T-helper 2 cell treated with Interferon-gamma antibody and Interleukin-4, amounts not matched to agents 100 ng/mL and 5 ng/mL, for 36 hours (primary cell): ENCODE measurements around the gene DDX51. TPM values are rescaled to one million over a fixed set of nuclear protein-coding genes. Genes with fewer than 3 reads are reported as not detected.

Experiments
- intact Hi-C: fragments of 100-400 bp; cut with micrococcal nuclease; formaldehyde crosslinking; loops from one replicate; pipeline ENCODE4 v1.15.1; 2023
- total RNA-seq: library from RNA; stranded (reverse); gene quantifications from 2 replicates; pipeline ENCODE4 v1.2.3, GENCODE V29; 2022

DDX51 gene
- total RNA-seq, 1 donor from 2014 or later: 35.0 TPM

GRCh38 chr12:132155771-132156572, 11.9 kb upstream of the DDX51 start:
- intact Hi-C loops: loop anchor here (2.0 kb wide), 1 partner anchor 459 kb away; no protein-coding TSS in a partner anchor

- intact Hi-C loops: loop anchor here (1.0 to 5.0 kb wide), 4 partner anchors 64 to 460 kb away; no protein-coding TSS in a partner anchor
Measured at GRCh38 chr12:132154941-132155770, 11.0 kb upstream of the DDX51 start.

DNA sequence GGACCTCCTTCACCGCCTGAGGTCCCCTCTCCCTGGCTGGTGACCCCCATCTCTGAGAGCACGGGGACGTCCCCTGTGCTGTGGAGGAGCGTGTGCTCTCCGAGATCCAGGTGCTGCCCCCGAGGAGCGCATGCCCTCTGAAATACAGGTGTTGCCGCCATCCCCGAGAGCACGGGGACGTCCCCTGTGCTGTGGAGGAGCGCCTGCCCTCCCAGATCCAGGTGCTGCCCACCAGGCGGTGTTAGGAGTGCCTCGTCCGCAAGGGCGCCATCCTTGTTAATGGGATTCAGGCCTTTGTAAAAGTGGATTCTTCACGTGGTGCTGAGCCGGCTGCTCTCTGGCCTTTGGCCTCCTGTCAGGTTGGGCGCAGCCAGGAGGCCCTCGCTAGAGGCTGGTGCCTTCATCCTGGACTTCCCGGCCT, 10.2 kb upstream of the DDX51 start:
- intact Hi-C loops: loop anchor here (1.0 to 5.0 kb wide), 4 partner anchors 65 to 460 kb away; no protein-coding TSS in a partner anchor

DNA sequence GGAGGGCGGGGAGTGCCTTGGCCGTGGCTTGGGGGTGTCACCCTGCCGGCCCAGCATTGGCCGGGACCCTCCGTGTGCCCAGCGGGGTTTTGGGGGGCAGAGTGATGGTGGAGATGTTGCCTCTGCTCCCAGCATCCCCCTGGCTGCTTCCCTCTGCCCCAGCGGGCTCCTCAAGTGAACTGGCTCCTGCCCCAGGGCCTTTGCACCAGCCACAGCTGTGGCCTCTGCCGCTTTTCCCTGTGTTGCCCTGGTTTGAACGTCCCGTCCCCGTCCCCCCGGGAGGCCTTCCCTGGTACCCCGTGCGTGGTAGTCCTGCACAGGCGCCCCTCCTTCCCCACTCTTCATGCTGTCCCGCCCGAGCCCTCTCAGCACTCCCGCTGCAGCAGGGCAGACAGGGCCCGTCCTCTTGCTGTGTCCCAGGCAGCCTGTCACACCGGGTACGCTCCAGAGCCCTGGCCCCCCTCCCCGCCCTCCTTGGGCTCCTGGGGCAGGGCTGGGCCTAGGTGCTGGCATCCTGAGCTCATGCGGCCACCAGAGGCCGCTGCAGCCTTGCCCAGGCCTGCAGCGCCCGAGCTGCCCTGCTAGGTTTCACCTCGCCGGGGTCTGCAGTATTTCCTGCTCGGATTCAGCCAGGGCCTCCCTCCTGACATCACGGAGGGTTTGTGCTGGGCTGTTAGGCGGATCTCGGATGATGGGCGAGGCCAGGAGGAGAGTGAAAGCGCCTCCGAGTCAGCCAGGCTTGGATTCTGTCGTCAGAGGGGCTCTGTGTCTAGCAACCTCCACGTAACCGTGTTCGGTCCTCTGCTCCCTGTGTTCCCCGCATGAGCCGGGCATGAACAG, 9.6 kb upstream of the DDX51 start:
- intact Hi-C loops: loop anchor here (1.0 to 5.0 kb wide), 4 partner anchors 66 to 461 kb away; no protein-coding TSS in a partner anchor

DNA sequence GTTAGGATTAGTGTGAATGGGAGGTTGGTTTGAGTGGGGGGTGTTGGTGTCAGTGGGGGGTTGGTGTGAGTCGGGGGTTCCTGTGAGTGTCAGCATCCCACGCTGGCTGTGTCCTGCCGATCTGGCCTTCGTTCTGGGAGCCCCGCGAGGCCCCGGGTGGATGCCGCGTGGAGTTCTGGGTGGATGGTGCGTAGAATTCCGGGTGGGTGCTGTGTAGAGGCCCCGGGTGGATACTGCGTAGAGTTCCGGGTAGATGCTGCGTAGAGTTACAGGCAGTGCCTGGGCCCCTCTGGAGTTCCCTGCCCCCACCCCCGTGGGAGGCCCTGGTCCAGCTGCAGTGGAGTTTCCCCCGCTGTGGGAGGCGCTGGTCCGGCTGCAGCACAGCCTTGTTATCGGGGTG, 8.8 kb upstream of the DDX51 start:
- intact Hi-C loops: loop anchor here (5.0 kb wide), 1 partner anchor 259 kb away; no protein-coding TSS in a partner anchor

DNA sequence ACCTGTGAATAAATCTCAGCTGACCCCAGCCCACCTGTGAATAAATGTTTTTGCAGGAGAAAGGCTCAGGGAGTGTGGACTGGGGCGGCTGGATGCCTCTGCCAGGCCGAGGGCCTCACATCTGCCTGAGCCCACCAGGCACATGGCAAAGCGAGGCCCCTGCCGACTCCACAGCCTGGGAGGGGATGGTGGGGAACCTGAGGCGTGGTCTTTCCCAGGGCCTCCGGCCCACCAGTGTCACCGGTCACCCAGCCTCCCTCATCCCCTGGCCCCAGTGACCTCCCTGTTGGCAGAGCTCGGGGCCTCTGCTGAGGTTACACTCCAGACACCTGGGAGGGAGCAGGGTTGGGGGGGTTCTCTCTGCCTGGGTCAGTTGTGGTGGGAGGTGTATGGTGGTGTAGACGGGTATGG, 8.3 kb upstream of the DDX51 start:
- intact Hi-C loops: loop anchor here (5.0 kb wide), 1 partner anchor 260 kb away; no protein-coding TSS in a partner anchor

- intact Hi-C loops: loop anchor here (5.0 kb wide), 1 partner anchor 260 kb away; no protein-coding TSS in a partner anchor
Measured at GRCh38 chr12:132151766-132152410, 7.8 kb upstream of the DDX51 start.

GRCh38 chr12:132151145-132151765, 7.1 kb upstream of the DDX51 start:
- intact Hi-C loops: loop anchor here (5.0 kb wide), 1 partner anchor 261 kb away; no protein-coding TSS in a partner anchor

DNA sequence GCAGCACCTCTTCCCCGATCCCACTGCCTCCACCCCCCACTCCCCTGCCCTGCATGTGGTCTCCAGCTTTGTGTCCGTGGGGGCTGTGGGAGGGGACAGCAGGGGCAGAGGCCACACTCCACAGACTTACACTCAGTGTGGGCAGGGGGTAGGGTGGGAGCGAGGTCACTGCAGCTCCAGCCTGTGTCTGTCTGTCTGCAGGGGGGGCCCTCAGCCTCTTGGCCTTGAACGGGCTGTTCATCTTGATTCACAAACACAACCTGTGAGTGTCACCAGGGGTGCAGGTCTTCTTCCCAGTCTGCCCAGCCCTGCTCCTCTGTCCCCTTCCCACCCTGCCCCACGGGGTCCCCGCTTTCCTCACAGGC, 6.6 kb upstream of the DDX51 start:
- intact Hi-C loops: loop anchor here (5.0 kb wide), 1 partner anchor 262 kb away; no protein-coding TSS in a partner anchor

DNA sequence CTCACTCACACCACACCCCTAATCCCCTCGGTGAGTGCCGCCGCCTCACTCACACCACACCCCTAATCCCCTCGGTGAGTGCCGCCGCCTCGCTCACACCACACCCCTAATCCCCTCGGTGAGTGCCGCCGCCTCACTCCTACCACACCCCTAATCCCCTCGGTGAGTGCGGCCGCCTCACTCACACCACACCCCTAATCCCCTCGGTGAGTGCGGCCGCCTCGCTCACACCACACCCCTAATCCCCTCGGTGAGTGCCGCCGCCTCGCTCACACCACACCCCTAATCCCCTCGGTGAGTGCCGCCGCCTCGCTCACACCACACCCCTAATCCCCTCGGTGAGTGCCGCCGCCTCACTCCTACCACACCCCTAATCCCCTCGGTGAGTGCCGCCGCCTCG, 5.4 kb upstream of the DDX51 start:
- intact Hi-C loops: loop anchor here (10.0 kb wide), 1 partner anchor 255 kb away; the partner anchor contains the start of gene ULK1

GRCh38 chr12:132148368-132149045, 4.4 kb upstream of the DDX51 start:
- intact Hi-C loops: loop anchor here (10.0 kb wide), 1 partner anchor 254 kb away; the partner anchor contains the start of gene ULK1

DNA sequence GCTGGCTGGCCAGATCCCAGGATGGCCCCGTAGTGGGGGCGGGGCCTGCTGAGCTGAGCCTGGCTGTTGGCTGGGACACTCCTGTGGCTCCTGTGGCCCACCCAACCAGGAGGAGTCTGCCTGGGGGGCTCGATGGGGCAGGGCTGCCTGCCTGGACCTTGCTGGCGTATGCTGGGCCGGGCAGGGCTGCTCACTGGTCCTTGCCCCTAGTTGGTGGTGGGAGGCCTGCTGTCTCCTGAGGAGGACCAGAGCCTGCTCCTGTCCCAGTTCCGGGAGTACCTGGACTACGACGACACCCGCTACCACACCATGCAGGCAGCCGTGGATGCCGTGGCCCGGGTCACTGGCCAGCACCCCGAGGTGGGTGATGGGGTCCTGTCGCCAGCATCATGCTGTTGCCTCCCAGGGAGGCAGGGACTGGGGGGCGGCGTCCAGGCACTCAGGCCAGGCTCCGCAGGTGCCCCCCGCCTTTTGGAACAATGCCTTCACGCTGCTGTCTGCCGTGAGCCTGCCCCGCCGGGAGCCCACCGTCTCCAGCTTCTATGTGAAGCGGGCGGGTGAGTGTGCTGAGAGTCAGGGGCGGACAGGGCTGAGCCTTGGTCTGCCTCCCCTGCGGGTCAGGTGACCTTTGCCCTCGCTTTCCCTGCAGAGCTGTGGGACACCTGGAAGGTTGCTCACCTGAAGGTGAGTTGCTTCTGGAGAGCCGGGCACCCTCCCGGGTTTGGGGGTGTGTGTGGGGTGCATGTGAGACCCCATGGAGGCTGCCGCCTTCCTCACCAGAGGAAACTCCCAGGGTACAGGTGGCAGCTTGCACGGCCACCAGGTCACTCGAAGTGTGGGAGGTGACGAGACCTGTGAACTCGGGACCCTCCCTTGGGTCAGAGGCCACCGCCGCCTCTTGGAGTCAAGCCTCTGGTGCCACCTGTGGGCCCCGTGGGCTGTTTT, 3.6 kb upstream of the DDX51 start:
- intact Hi-C loops: loop anchor here (10.0 kb wide), 1 partner anchor 253 kb away; the partner anchor contains the start of gene ULK1

DNA sequence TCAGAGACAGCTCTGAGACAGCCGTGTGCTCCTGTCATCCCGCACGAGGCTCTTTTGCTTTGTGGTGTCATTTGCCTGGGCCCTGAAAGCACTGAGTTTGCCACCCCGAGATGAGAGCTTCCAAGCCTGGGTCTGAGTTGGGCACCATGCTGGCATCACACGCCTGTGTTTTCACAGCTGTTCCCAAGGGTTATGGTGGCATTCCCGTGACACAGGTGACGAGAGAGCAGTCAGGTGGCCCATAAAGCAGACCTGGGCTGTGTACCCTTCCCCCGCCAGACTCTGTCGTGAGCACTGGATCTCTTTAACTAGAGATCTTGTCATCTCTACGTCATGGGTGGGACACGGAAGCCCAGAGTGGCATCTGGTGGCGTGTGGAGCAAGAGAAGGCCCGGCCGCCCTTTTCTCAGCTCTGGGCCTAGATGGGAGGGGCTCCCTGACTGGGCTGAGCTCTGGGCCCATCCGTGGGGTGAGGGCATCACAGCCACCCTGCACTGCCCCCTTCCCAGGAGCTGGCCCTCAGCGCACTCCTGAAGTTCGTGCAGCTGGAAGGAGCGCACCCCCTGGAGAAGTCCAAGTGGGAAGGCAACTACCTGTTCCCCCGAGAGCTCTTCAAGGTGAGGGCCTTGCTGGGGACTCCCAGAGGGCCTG, 2.8 kb upstream of the DDX51 start:
- intact Hi-C loops: loop anchor here (10.0 kb wide), 1 partner anchor 252 kb away; the partner anchor contains the start of gene ULK1

DNA sequence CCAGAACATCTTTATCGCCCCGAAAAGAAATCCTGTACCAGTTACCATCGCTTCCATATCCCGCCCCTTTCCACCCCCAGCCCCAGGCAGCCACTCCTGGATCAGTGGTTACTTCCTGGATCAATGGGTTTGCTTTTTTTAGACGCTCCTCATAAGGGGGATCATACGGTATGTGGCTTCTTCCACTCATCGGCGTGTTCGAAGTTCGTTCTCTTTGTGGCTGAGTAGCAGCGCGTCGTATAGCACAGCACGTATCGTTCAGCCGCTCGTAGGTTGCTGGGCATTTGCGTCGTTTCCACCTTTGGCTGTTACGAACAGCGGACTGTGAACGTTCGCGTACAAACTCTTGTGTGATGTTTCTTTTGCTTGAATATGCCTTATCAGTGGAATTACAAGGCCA, 2.0 kb upstream of the DDX51 start:
- intact Hi-C loops: loop anchor here (10.0 kb wide), 1 partner anchor 251 kb away; the partner anchor contains the start of gene ULK1

DNA sequence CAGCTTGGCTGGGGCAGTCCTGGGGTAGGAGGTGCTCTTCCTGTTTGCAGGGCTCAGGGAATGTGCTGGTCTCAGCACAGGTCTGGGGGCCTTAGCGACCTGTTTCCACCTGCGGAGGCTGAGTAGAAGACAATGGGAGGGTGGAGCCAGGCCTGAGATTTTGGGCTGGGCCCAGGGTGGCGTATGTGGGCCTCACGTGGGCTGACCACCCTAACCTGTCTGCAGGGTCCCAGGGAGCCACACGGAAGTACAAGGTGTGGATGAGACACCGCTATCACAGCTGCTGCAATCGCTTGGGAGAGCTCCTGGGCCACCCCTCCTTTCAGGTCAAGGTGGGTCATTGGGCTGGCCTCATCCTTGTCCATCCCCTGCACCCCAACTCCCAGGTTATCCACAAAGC, 1.2 kb upstream of the DDX51 start:
- intact Hi-C loops: loop anchor here (10.0 kb wide), 1 partner anchor 251 kb away; the partner anchor contains the start of gene ULK1

DNA sequence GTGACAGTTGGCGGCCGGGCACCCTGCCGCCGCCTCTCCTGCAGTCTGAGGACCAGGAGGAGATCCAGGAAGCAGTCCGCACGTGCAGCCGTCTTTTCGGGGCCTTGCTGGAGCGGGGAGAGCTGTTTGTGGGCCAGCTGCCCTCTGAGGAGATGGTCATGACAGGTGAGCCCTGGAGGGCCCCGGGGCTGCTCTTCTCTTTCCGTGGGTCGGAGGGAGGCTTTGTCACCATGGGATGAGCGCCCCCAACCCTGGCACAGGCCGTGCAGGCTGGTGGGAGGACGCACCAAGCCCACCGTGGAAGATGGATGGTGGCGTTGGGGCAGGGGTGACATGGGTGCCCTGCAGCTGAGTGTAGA, 670 bp upstream of the DDX51 start:
- intact Hi-C loops: loop anchor here (1.0 to 10.0 kb wide), 5 partner anchors 45 to 543 kb away; partner anchors contain the start of genes POLE, PUS1, PXMP2 and ULK1
